H1 (cell line): ENCODE data around the gene MZF1. TPM values are rescaled to one million over a fixed set of nuclear protein-coding genes. Genes with fewer than 3 reads are reported as not detected.

Experiments
- CTCF ChIA-PET: fragments of 300-600 bp; sonication (Branson Sonifier 250); formaldehyde crosslinking; loops from one replicate; lab custom pipeline; 2021; ENCODE audit not compliant: partially characterized antibody; lab: Charles Lee
- POLR2A ChIA-PET: fragments of 300-600 bp; sonication (Branson Sonifier 250); formaldehyde crosslinking; loops from one replicate; lab custom pipeline; 2021; ENCODE audit warnings: inconsistent platforms; ENCODE audit not compliant: partially characterized antibody; lab: Charles Lee
- DNase-seq, 2 experiments: peaks; one replicate each; pipeline versions ENCODE4 v3.0.0 to v3.0.0-alpha.2; 2010 to 2022; ENCODE audit warnings: low spot score in 2 of 2, low read depth in 1 of 2, mixed read lengths in 1 of 2
- FAIRE-seq: peaks from 2 replicates; lab custom pipeline; 2011; peaks lifted over from hg19 to GRCh38; lab: Jason Lieb, UNC
- H2AFZ ChIP-seq: 2 replicates; pipeline ENCODE4 v1.8.1; 2012; ENCODE audit warnings: low read length, inconsistent platforms
- H2AK5ac ChIP-seq: 2 replicates; pipeline ENCODE4 v1.6.1; 2013; ENCODE audit warnings: low read depth, low read length
- H2BK120ac ChIP-seq: replicated peaks from 2 replicates; pipeline ENCODE3; 2013; ENCODE audit warnings: low read depth, low read length, inconsistent platforms
- H2BK12ac ChIP-seq: 2 replicates; pipeline ENCODE4 v1.6.1; 2013; ENCODE audit warnings: low read depth, low read length
- H2BK15ac ChIP-seq: 2 replicates; pipeline ENCODE4 v1.6.1; 2013; ENCODE audit warnings: low read length
- H2BK20ac ChIP-seq: 2 replicates; pipeline ENCODE4 v1.6.1; 2013; ENCODE audit warnings: low read length
- H2BK5ac ChIP-seq: 2 replicates; pipeline ENCODE4 v1.6.1; 2013; ENCODE audit warnings: low read depth, low read length
- H3K14ac ChIP-seq: 2 replicates; pipeline ENCODE4 v1.6.1; 2013; ENCODE audit warnings: inconsistent platforms; ENCODE audit not compliant: insufficient read length
- H3K18ac ChIP-seq: 2 replicates; pipeline ENCODE4 v1.6.1; 2013; ENCODE audit warnings: low read length; ENCODE audit errors: extremely low read depth
- H3K23ac ChIP-seq: 2 replicates; pipeline ENCODE4 v1.6.1; 2013; ENCODE audit warnings: inconsistent platforms; ENCODE audit not compliant: insufficient read length
- H3K23me2 ChIP-seq: 2 replicates; pipeline ENCODE4 v1.6.1; 2013; ENCODE audit warnings: low read depth, low read length
- H3K27ac ChIP-seq: 2 replicates; pipeline ENCODE4 v1.6.1; 2011; ENCODE audit warnings: low read depth, low read length, inconsistent platforms
- H3K27me3 ChIP-seq, 4 experiments: replicated peaks in 1 of 4; 1 replicate in 1 of 4; 2 replicates in 3 of 4; pipeline versions ENCODE4 v1.6.1 to v1.8.1; 2011 to 2013; ENCODE audit warnings: low read length in 3 of 4, mild to moderate bottlenecking in 3 of 4, inconsistent platforms in 2 of 4, mixed read lengths in 2 of 4, moderate library complexity in 1 of 4; ENCODE audit not compliant: control insufficient read depth in 3 of 4, insufficient read depth in 3 of 4; ENCODE audit errors: extremely low read depth in 1 of 4
- H3K36me3 ChIP-seq, 4 experiments: 2 replicates each; pipeline versions ENCODE4 v1.6.1 to v1.8.1; 2011 to 2013; ENCODE audit warnings: mild to moderate bottlenecking in 4 of 4, low read length in 3 of 4, moderate library complexity in 2 of 4, control low read depth in 1 of 4, inconsistent platforms in 1 of 4; ENCODE audit not compliant: insufficient read depth in 4 of 4, control insufficient read depth in 2 of 4
- H3K4ac ChIP-seq: replicated peaks from 2 replicates; pipeline ENCODE3; 2013; ENCODE audit warnings: low read length, low read depth, mixed read lengths, inconsistent platforms; ENCODE audit not compliant: insufficient read length
- H3K4me1 ChIP-seq, 4 experiments: replicated peaks in 1 of 4; 1 replicate in 1 of 4; 2 replicates in 3 of 4; pipeline versions ENCODE4 v1.6.1 to v1.8.1; 2011 to 2013; ENCODE audit warnings: low read length in 3 of 4, inconsistent platforms in 2 of 4, mixed read lengths in 1 of 4; ENCODE audit not compliant: insufficient read depth in 4 of 4, control insufficient read depth in 3 of 4
- H3K4me2 ChIP-seq, 2 experiments: 2 replicates each; pipeline versions ENCODE4 v1.6.1 to v1.8.1; 2011 to 2013; ENCODE audit warnings: low read depth in 2 of 2, low read length in 2 of 2, control low read depth in 1 of 2, inconsistent platforms in 1 of 2, mild to moderate bottlenecking in 1 of 2; ENCODE audit not compliant: insufficient read depth in 1 of 2
- H3K4me3 ChIP-seq, 4 experiments: fragments of 200-600, 300-600 bp in 1 of 4; sonication (generic), shearing (Covaris generic), sonication (Bioruptor Twin) in 1 of 4; 2 replicates each; pipeline versions ENCODE4 v1.5.1 to v1.8.1; 2011 to 2016; ENCODE audit warnings: low read length in 4 of 4, low read depth in 3 of 4, control low read depth in 2 of 4, inconsistent platforms in 2 of 4, mild to moderate bottlenecking in 2 of 4, mixed read lengths in 1 of 4, moderate library complexity in 1 of 4; ENCODE audit not compliant: insufficient read depth in 2 of 4; ENCODE audit errors: extremely low read depth in 1 of 4
- H3K56ac ChIP-seq: replicated peaks from 2 replicates; pipeline ENCODE3; 2013; ENCODE audit warnings: low read depth, mild to moderate bottlenecking, mixed read lengths, low read length, inconsistent platforms; ENCODE audit not compliant: insufficient read length
- H3K79me1 ChIP-seq: 2 replicates; pipeline ENCODE4 v1.6.1; 2013; ENCODE audit warnings: low read depth, low read length, control low read depth
- H3K79me2 ChIP-seq, 2 experiments: 2 replicates each; pipeline versions ENCODE4 v1.6.1 to v1.8.1; 2012 to 2013; ENCODE audit warnings: low read length in 2 of 2, mild to moderate bottlenecking in 2 of 2, inconsistent platforms in 1 of 2; ENCODE audit not compliant: insufficient read depth in 2 of 2, control insufficient read depth in 1 of 2
- H3K9ac ChIP-seq, 4 experiments: replicated peaks in 1 of 4; 1 replicate in 1 of 4; 2 replicates in 3 of 4; pipeline versions ENCODE4 v1.6.1 to v1.8.1; 2011 to 2013; ENCODE audit warnings: low read depth in 3 of 4, low read length in 3 of 4, control low read depth in 2 of 4, mild to moderate bottlenecking in 2 of 4, moderate library complexity in 2 of 4, inconsistent platforms in 1 of 4; ENCODE audit errors: extremely low read depth in 1 of 4
- H3K9me3 ChIP-seq, 2 experiments: 2 replicates each; pipeline versions ENCODE4 v1.6.1 to v1.8.1; 2012 to 2013; ENCODE audit warnings: mild to moderate bottlenecking in 2 of 2, moderate library complexity in 2 of 2, control low read depth in 1 of 2, inconsistent platforms in 1 of 2, low read depth in 1 of 2, low read length in 1 of 2, mixed read lengths in 1 of 2; ENCODE audit not compliant: insufficient read depth in 2 of 2
- H4K20me1 ChIP-seq, 2 experiments: replicated peaks in 1 of 2; 2 replicates each; pipeline versions ENCODE3 to v1.8.1; 2011 to 2013; ENCODE audit warnings: inconsistent platforms in 2 of 2, low read length in 2 of 2, mild to moderate bottlenecking in 1 of 2; ENCODE audit not compliant: insufficient read depth in 2 of 2, control insufficient read depth in 1 of 2
- H4K5ac ChIP-seq: 2 replicates; pipeline ENCODE4 v1.6.1; 2013; ENCODE audit warnings: low read length, low read depth, mixed read lengths, inconsistent platforms; ENCODE audit not compliant: insufficient read length
- H4K8ac ChIP-seq: 2 replicates; pipeline ENCODE4 v1.8.0; 2013; ENCODE audit warnings: mild to moderate bottlenecking, moderate library complexity, low read length, inconsistent platforms; ENCODE audit not compliant: insufficient read depth; ENCODE audit errors: extremely low read depth
- H4K91ac ChIP-seq: replicated peaks from 2 replicates; pipeline ENCODE3; 2013; ENCODE audit warnings: low read length, mixed read lengths, inconsistent platforms; ENCODE audit not compliant: insufficient read length
- HDAC6 ChIP-seq: IDR thresholded peaks from one replicate; pipeline ENCODE4 v1.7.1; 2012; ENCODE audit warnings: low read depth, mild to moderate bottlenecking, inconsistent platforms, low read length, moderate library complexity
- KDM1A ChIP-seq: fragments of 200-600, 300-600 bp; sonication (generic); IDR thresholded peaks from 2 replicates; pipeline ENCODE4 v1.7.1; 2016; ENCODE audit warnings: mild to moderate bottlenecking, low read length, borderline replicate concordance
- RFX5 ChIP-seq: IDR thresholded peaks from 2 replicates; pipeline ENCODE4 v1.6.1; 2011; ENCODE audit warnings: low read depth, low read length, improper control_type of control experiment, borderline replicate concordance
- SRF ChIP-seq: IDR thresholded peaks from 2 replicates; pipeline ENCODE4 v1.6.1; 2011; ENCODE audit warnings: mild to moderate bottlenecking, low read depth, low read length, moderate library complexity
- TEAD4 ChIP-seq: IDR thresholded peaks from 2 replicates; pipeline ENCODE4 v1.6.1; 2012; ENCODE audit warnings: low read depth, low read length, inconsistent platforms, mixed read lengths
- YY1 ChIP-seq: IDR thresholded peaks from 2 replicates; pipeline ENCODE4 v1.6.1; 2011; ENCODE audit warnings: low read depth, mild to moderate bottlenecking, low read length
- ZNF274 ChIP-seq: IDR thresholded peaks from 2 replicates; pipeline ENCODE4 v1.7.0; 2012; ENCODE audit warnings: low read length, borderline replicate concordance; ENCODE audit errors: extremely low read depth
- WGBS, 2 experiments: shearing (Covaris generic) in 1 of 2; methylation state at CpG; one replicate each; pipeline versions ENCODE4 v1.1.6 to v1.1.7; 2013 to 2015; ENCODE audit warnings: low lambda C conversion rate in 2 of 2, mixed read lengths in 2 of 2, inconsistent platforms in 1 of 2, low coverage in 1 of 2, missing lambda C conversion rate in 1 of 2; ENCODE audit not compliant: insufficient replicate concordance in 2 of 2, insufficient coverage in 1 of 2, insufficient read length in 1 of 2; ENCODE audit errors: extremely low coverage in 1 of 2, missing lambda C conversion rate in 1 of 2; 5-methylcytosine and 5-hydroxymethylcytosine counted together
- polyA plus RNA-seq, 7 experiments: library from polyadenylated mRNA; depleted of rRNA in 3 of 7; stranded (reverse) in 5 of 7; unstranded in 2 of 7; fragments of >200 nt in 5 of 7; fragments of 200-250 nt in 2 of 7; gene quantifications; 1 replicate in 5 of 7; 2 replicates in 1 of 7; 4 replicates in 1 of 7; pipeline versions ENCODE4 v1.2.1 to v1.2.3, GENCODE V29; 2011 to 2013; ENCODE audit warnings: missing spikeins in 2 of 7, mixed read lengths in 2 of 7
- total RNA-seq: library from RNA; stranded (reverse); fragmentation: NEBNext Ultra II Directional; extraction: Animal tissue kit (Norgen Biotek cat#: 25700); gene quantifications from 2 replicates; pipeline ENCODE4 v1.2.1, GENCODE V29; 2021
- TF ChIP-seq, protein P1 (sequence below): IDR thresholded peaks from 2 replicates; pipeline ENCODE4 v1.6.1; 2011; ENCODE audit warnings: low read depth, mild to moderate bottlenecking, low read length; ENCODE audit not compliant: insufficient read depth

The MZF1 gene
- total and polyA plus RNA-seq, 2 of the 8 experiments (the other 6 are each of a cell fraction or from before 2014, with no cell fraction given), result 15.2 to 25.0 TPM

DNA sequence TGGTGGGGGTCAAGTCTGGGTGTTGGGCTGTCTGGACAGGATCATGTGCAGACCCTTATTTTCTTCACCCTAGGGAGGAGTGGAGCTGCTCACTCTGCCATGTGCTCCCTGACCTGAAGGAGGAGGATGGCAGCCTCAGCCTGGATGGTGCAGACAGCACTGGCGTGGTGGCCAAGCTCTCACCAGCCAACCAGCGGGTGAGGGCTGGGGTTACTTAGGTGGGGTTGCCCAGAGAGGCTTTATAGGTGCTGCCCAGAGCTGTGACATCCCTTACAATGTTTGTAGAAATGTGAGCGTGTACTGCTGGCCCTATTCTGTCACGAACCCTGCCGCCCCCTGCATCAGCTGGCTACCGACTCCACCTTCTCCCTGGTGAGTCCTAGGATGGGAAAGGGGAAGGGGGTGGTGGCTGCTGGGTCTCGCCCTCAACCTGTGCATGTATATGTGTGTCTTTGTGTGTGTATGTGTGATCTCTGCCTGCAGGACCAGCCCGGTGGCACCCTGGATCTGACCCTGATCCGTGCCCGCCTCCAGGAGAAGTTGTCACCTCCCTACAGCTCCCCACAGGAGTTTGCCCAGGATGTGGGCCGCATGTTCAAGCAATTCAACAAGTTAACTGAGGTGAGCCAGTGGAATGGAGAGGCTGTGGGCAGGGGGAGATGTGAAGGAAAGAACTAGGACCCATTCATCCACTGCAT is 23.3 kb downstream of the MZF1 start:
- no peak overlapping the region for H3K9ac ChIP-seq
- H3K79me2 ChIP-seq, result peaks cover 27 to 47% of the 10 kb centered on the region in 2 experiments
- H3K4ac ChIP-seq, result no peak overlapping the region
- H4K20me1 ChIP-seq, result peaks cover 40 to 57% of the 10 kb centered on the region in 2 experiments
- FAIRE-seq, result no peak
- peak overlapping the region; percentile 11; the same call in 1 of the 2 replicates for H4K8ac ChIP-seq
- peaks cover 3 to 19% (median 12%) of the 10 kb centered on the region in 4 experiments for H3K4me1 ChIP-seq
- H3K23me2 ChIP-seq, result peaks cover 21% of the 10 kb centered on the region
- H3K27me3 ChIP-seq, result no peaks in the 10 kb centered on the region
- CTCF ChIA-PET, result interaction anchor here (1.2 to 3.8 kb wide), 3 partner anchors 12 to 211 kb away, joined by 3 to 26 read pairs (median 4); partner anchors contain the start of gene ZBTB45
- no peak overlapping the region for H2BK12ac ChIP-seq
- H2BK15ac ChIP-seq, result no peak overlapping the region
- no peak overlapping the region for H3K14ac ChIP-seq
- no peak overlapping the region for H2BK120ac ChIP-seq
- H2AK5ac ChIP-seq, result no peak overlapping the region
- peaks cover 22% of the 10 kb centered on the region for H3K79me1 ChIP-seq
- H3K4me3 ChIP-seq, result no peak overlapping the region
- H3K56ac ChIP-seq, result no peak overlapping the region
- no peak overlapping the region for H4K5ac ChIP-seq
- H3K23ac ChIP-seq, result no peak overlapping the region
- H4K91ac ChIP-seq, result no peak overlapping the region
- POLR2A ChIA-PET, result interaction anchor here (0.9 to 13.8 kb wide), 5 partner anchors 11 to 29 kb away, joined by 4 to 650 read pairs (median 6); partner anchors contain the start of genes MZF1, SLC27A5, UBE2M and ZBTB45
- no peak overlapping the region for H3K4me2 ChIP-seq
- WGBS, 2 experiments, result 91% methylated on average over 11 of the region's 11 CpGs; no CpG with 5 or more reads in 1 of the 2 experiments
- no peak overlapping the region; the same call in 1 of the 2 replicates for H2BK5ac ChIP-seq
- H2BK20ac ChIP-seq, result no peak overlapping the region
- no peak overlapping the region for H3K27ac ChIP-seq
- no peak overlapping the region for H2AFZ ChIP-seq
- DNase-seq, result no peak
- H3K9me3 ChIP-seq, result no peaks in the 10 kb centered on the region
- no peak overlapping the region for H3K18ac ChIP-seq
- TF ChIP-seq ZNF274 (no peak), RFX5 (no peak), SRF (no peak), YY1 (no peak), KDM1A (no peak), TEAD4 (no peak), HDAC6 (no peak)
- TF ChIP-seq, protein P1, sequence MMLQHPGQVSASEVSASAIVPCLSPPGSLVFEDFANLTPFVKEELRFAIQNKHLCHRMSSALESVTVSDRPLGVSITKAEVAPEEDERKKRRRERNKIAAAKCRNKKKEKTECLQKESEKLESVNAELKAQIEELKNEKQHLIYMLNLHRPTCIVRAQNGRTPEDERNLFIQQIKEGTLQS, result no peak
- peaks cover 42 to 73% (median 59%) of the 10 kb centered on the region in 4 experiments for H3K36me3 ChIP-seq
